HCT116 (cell line): ENCODE measurements around the gene CTBP1. TPM values are rescaled to one million over a fixed set of nuclear protein-coding genes. Genes with fewer than 3 reads are reported as not detected.

ENCODE experiments used
- ATAC-seq: fragments of 200-7000 bp; cut with Tn5 transposase; 2 replicates; pipeline ENCODE4 v1.9.1; 2020; ENCODE audit warnings: mild to moderate bottlenecking, moderate library complexity
- BruUV-seq: library from RNA; stranded (reverse); fragments of 400-500 nt; replicated peaks from 2 replicates; lab custom pipeline; 2021; lab: Mats Ljungman, UMichigan
- CTCF ChIA-PET: fragments of 300-600 bp; sonication (Branson Sonifier 250); formaldehyde crosslinking; loops from one replicate; lab custom pipeline; 2021; ENCODE audit warnings: antibody characterized with exemption; lab: Charles Lee
- POLR2A ChIA-PET: fragments of 300-600, 350-600 bp; sonication (Branson Sonifier 250); formaldehyde crosslinking; loops from one replicate; lab custom pipeline; 2021; ENCODE audit warnings: antibody characterized with exemption; lab: Charles Lee
- RAD21 ChIA-PET, 2 experiments: fragments of 300-600 bp; sonication (Branson Sonifier 250); formaldehyde crosslinking; loops; one replicate each; lab custom pipeline; 2023; ENCODE audit warnings: low total read pairs in 2 of 2; ENCODE audit not compliant: uncharacterized antibody in 2 of 2, unreplicated experiment in 2 of 2, low non-redundant PET in 1 of 2; lab: Charles Lee
- DNase-seq: peaks from one replicate; pipeline ENCODE4 v3.0.0-alpha.2; 2010; ENCODE audit warnings: low read depth, low spot score
- H2AFZ ChIP-seq: fragments of 200-600 bp; shearing (Covaris generic), sonication (generic); 2 replicates; pipeline ENCODE4 v1.6.1; 2017; ENCODE audit warnings: low read depth, mixed run types, mixed read lengths, antibody characterized with exemption, low read length; ENCODE audit not compliant: poor library complexity, severe bottlenecking
- H3K27ac ChIP-seq: 2 replicates; pipeline ENCODE4 v1.5.1; 2012; ENCODE audit warnings: low read depth, low read length
- H3K27me3 ChIP-seq: fragments of 200-600 bp; sonication (generic); 2 replicates; pipeline ENCODE4 v1.6.1; 2016; ENCODE audit warnings: mixed run types, low read length, mixed read lengths; ENCODE audit not compliant: insufficient read depth
- H3K36me3 ChIP-seq, 2 experiments: fragments of 200-500 bp in 1 of 2; fragments of 200-600 bp in 1 of 2; sonication (Bioruptor generic) in 1 of 2; sonication (generic) in 1 of 2; 2 replicates each; pipeline versions ENCODE4 v1.5.1 to v1.6.1; 2014 to 2016; ENCODE audit warnings: low read length in 2 of 2, inconsistent platforms in 1 of 2, mixed read lengths in 1 of 2, mixed run types in 1 of 2; ENCODE audit not compliant: insufficient read depth in 2 of 2, control insufficient read depth in 1 of 2
- H3K4me1 ChIP-seq, 2 experiments: fragments of 200-600 bp in 1 of 2; sonication (generic) in 1 of 2; 2 replicates each; pipeline versions ENCODE4 v1.5.1 to v1.6.1; 2012 to 2017; ENCODE audit warnings: low read length in 2 of 2, inconsistent platforms in 1 of 2, mild to moderate bottlenecking in 1 of 2, mixed read lengths in 1 of 2, mixed run types in 1 of 2, moderate library complexity in 1 of 2; ENCODE audit not compliant: insufficient read depth in 2 of 2, control insufficient read depth in 1 of 2
- H3K4me2 ChIP-seq: fragments of 200-600 bp; sonication (generic); 2 replicates; pipeline ENCODE4 v1.6.1; 2017; ENCODE audit warnings: mixed run types, low read length, mixed read lengths
- H3K4me3 ChIP-seq, 2 experiments: fragments of 200-600 bp in 1 of 2; sonication (generic) in 1 of 2; replicated peaks in 1 of 2; 2 replicates each; pipeline ENCODE4 v1.5.1; 2011 to 2016; ENCODE audit warnings: low read length in 2 of 2, control low read depth in 1 of 2, low read depth in 1 of 2, mild to moderate bottlenecking in 1 of 2, mixed read lengths in 1 of 2, mixed run types in 1 of 2
- H3K79me2 ChIP-seq: fragments of 200-600 bp; sonication (generic); 2 replicates; pipeline ENCODE4 v1.6.1; 2017; ENCODE audit warnings: mild to moderate bottlenecking, mixed run types, low read length, moderate library complexity, mixed read lengths; ENCODE audit not compliant: insufficient read depth
- H3K9ac ChIP-seq: fragments of 200-600 bp; sonication (generic); 2 replicates; pipeline ENCODE4 v1.6.1; 2016; ENCODE audit warnings: low read length, mixed read lengths
- H3K9me2 ChIP-seq: fragments of 200-600 bp; sonication (generic), shearing (Covaris generic); 2 replicates; pipeline ENCODE4 v1.6.1; 2017; ENCODE audit warnings: mixed run types, mild to moderate bottlenecking, moderate library complexity; ENCODE audit not compliant: insufficient read depth
- H3K9me3 ChIP-seq, 2 experiments: fragments of 200-500 bp in 1 of 2; fragments of 200-600 bp in 1 of 2; sonication (Bioruptor generic) in 1 of 2; sonication (generic) in 1 of 2; 2 replicates each; pipeline ENCODE4 v1.6.1; 2014 to 2017; ENCODE audit warnings: low read length in 2 of 2, mixed read lengths in 2 of 2, inconsistent platforms in 1 of 2, low read depth in 1 of 2, mild to moderate bottlenecking in 1 of 2, mixed run types in 1 of 2, moderate library complexity in 1 of 2; ENCODE audit not compliant: control insufficient read depth in 1 of 2, insufficient read depth in 1 of 2
- H4K20me1 ChIP-seq: fragments of 200-600 bp; sonication (generic), shearing (Covaris generic); 2 replicates; pipeline ENCODE4 v1.6.1; 2017; ENCODE audit warnings: mixed run types, mild to moderate bottlenecking, moderate library complexity; ENCODE audit not compliant: insufficient read depth
- CBX3 ChIP-seq: IDR thresholded peaks from 2 replicates; pipeline ENCODE4 v1.6.1; 2012; ENCODE audit warnings: low read depth
- CEBPB ChIP-seq: IDR thresholded peaks from 2 replicates; pipeline ENCODE4 v1.6.1; 2012; ENCODE audit warnings: low read depth
- CTCF ChIP-seq, 3 experiments: fragments of 200-600 bp in 1 of 3; sonication (generic) in 1 of 3; IDR thresholded peaks in 2 of 3; conservative IDR thresholded peaks in 1 of 3; 2 replicates each; pipeline ENCODE4 v1.5.1; 2012 to 2017; ENCODE audit warnings: low read depth in 2 of 3, low read length in 2 of 3, antibody characterized with exemption in 1 of 3, borderline replicate concordance in 1 of 3, control low read depth in 1 of 3, mild to moderate bottlenecking in 1 of 3, mixed read lengths in 1 of 3, mixed run types in 1 of 3, moderate library complexity in 1 of 3; ENCODE audit not compliant: insufficient read depth in 1 of 3
- ELF1 ChIP-seq: IDR thresholded peaks from 2 replicates; pipeline ENCODE4 v1.6.1; 2012; ENCODE audit warnings: low read depth, borderline replicate concordance
- FOSL1 ChIP-seq: IDR thresholded peaks from 2 replicates; pipeline ENCODE4 v1.6.1; 2012; ENCODE audit warnings: low read depth
- JUND ChIP-seq: IDR thresholded peaks from 2 replicates; pipeline ENCODE4 v1.6.1; 2012
- RAD21 ChIP-seq: IDR thresholded peaks from 2 replicates; pipeline ENCODE4 v1.6.1; 2012; ENCODE audit warnings: low read depth, mild to moderate bottlenecking
- SP1 ChIP-seq: IDR thresholded peaks from 2 replicates; pipeline ENCODE4 v1.6.1; 2012; ENCODE audit warnings: low read depth
- TCF7L2 ChIP-seq: IDR thresholded peaks from 2 replicates; pipeline ENCODE4 v1.7.0; 2011; ENCODE audit warnings: borderline replicate concordance, inconsistent platforms; ENCODE audit not compliant: insufficient read depth, insufficient read length; ENCODE audit errors: extremely low read depth
- ZFX ChIP-seq: fragments of 450-650 bp; IDR thresholded peaks from 2 replicates; pipeline ENCODE4 v1.6.1; 2017
- ZNF274 ChIP-seq: fragments of 200-500 bp; sonication (Bioruptor generic); IDR thresholded peaks from 2 replicates; pipeline ENCODE4 v1.6.1; 2014; ENCODE audit warnings: mild to moderate bottlenecking, low read depth, low read length, inconsistent platforms
- intact Hi-C: fragments of 100-400 bp; cut with micrococcal nuclease; formaldehyde crosslinking; loops from 2 replicates; pipeline ENCODE4 v1.10.0; 2022
- total RNA-seq: library from RNA; stranded (reverse); gene quantifications from one replicate; pipeline ENCODE4 v1.2.1, GENCODE V29; 2021; ENCODE audit not compliant: unreplicated experiment
- TF ChIP-seq, protein P1 (sequence below): IDR thresholded peaks from 2 replicates; pipeline ENCODE4 v1.6.1; 2012; ENCODE audit warnings: low read depth
- TF ChIP-seq, protein P2 (sequence below): IDR thresholded peaks from 2 replicates; pipeline ENCODE4 v1.6.1; 2012

Gene CTBP1
- total RNA-seq, 1 experiment from 2014 or later: 175 TPM

DNA sequence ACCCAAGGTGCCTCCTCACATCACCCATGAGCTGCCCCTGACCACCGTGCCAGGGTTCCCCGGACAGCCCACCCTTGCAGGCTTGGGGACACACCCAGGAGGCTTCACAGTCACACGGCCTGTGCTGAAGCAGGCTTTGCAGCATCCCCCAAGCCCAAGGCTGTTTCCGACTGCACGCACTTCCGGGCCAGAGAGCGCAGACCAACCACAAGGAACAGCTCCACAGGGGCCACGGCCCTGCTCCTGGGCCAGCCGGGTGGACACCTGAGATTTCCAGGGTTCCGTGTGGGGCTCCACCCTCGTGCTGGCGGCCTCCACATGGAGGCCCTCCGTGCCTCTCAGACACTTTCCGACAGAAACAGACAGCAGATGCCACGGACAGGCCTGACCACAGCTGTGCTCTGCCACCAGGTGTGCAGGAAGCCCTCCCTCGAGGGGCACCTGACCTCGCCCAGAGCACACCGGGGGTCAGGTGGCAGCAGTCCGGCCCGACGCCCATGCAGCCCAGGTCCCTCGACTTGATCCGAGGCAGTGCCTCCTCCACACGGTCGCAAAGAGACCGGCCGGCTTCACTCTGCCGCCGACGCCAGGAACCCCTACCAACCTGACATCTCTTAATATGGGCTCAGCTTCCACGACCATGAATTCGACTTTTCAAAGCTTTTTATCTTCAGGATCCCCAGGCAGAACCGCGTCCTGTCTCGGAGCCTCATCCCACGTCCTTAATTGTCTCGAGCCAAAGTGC is 8.0 kb downstream of the CTBP1 start:
- Histone ChIP-seq H3K9ac (no peak overlapping the region), H3K4me3 (no peak overlapping the region), H3K9me3 (no peaks in the 10 kb centered on the region), H3K79me2 (peaks cover 80% of the 10 kb centered on the region), H4K20me1 (no peaks in the 10 kb centered on the region), H3K4me1 (no peaks in the 10 kb centered on the region), H3K4me2 (no peak overlapping the region), H3K9me2 (no peaks in the 10 kb centered on the region), H3K36me3 (peaks cover 6 to 18% of the 10 kb centered on the region in 2 experiments; a peak in 3 of 4 replicates), H3K27me3 (no peaks in the 10 kb centered on the region), H2AFZ (no peak overlapping the region), H3K27ac (no peak overlapping the region)
- no TSS peak for BruUV-seq
- no peak for ATAC-seq
- POLR2A ChIA-PET: no interaction called here
- RAD21 ChIA-PET: no interaction called here
- TF ChIP-seq CBX3: no peak
- intact Hi-C loops: no loop called here
- DNase-seq: no peak
- CTCF ChIA-PET: no interaction called here

DNA sequence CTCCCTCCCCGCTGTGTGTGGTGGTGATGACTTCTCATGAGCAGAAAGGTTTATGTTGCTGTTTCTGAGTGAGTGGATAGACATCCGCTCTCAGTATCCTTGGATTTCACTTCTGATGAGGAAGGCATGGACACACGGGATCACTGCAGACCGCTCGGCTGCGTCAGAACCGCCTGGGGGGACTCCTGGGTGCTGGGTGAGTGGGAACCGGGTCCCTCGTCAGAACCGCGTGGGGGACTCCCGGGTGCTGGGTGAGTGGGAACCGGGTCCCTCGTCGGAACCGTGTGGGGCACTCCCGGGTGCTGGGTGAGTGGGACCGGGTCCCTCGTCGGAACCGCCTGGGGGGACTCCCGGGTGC is 9.0 kb downstream of the CTBP1 start:
- H3K79me2 ChIP-seq: peaks cover 74% of the 10 kb centered on the region
- H3K36me3 ChIP-seq: peaks cover 16 to 27% of the 10 kb centered on the region in 2 experiments; a peak in 3 of 4 replicates
- no peak overlapping the region for H3K27ac ChIP-seq
- no peaks in the 10 kb centered on the region for H4K20me1 ChIP-seq
- intact Hi-C loops: no loop called here
- H3K9me2 ChIP-seq: no peaks in the 10 kb centered on the region
- no peak overlapping the region for H3K4me2 ChIP-seq
- BruUV-seq: no TSS peak
- RAD21 ChIA-PET: no interaction called here
- no peaks in the 10 kb centered on the region for H3K9me3 ChIP-seq
- no peak for ATAC-seq
- no peak for DNase-seq
- CTCF ChIA-PET: no interaction called here
- no peaks in the 10 kb centered on the region for H3K27me3 ChIP-seq
- no peaks in the 10 kb centered on the region for H3K4me1 ChIP-seq
- H3K4me3 ChIP-seq: no peak overlapping the region
- POLR2A ChIA-PET: no interaction called here
- H2AFZ ChIP-seq: no peak overlapping the region
- H3K9ac ChIP-seq: no peak overlapping the region
- TF ChIP-seq ZNF274 (no peak), JUND (no peak), RAD21 (no peak), FOSL1 (no peak), TCF7L2 (no peak), CEBPB (no peak), ELF1 (no peak), SP1 (no peak), ZFX (no peak), CTCF (IDR thresholded peaks at IDR 0.05 in 2 of 3, conservative IDR thresholded peaks at IDR 0.05 in 1 of 3; ENCODE audit: borderline replicate concordance in 1 of 3, insufficient read depth in 1 of 3, low read depth in 2 of 3, low read length in 2 of 3) (no peak)
- TF ChIP-seq, protein P1, sequence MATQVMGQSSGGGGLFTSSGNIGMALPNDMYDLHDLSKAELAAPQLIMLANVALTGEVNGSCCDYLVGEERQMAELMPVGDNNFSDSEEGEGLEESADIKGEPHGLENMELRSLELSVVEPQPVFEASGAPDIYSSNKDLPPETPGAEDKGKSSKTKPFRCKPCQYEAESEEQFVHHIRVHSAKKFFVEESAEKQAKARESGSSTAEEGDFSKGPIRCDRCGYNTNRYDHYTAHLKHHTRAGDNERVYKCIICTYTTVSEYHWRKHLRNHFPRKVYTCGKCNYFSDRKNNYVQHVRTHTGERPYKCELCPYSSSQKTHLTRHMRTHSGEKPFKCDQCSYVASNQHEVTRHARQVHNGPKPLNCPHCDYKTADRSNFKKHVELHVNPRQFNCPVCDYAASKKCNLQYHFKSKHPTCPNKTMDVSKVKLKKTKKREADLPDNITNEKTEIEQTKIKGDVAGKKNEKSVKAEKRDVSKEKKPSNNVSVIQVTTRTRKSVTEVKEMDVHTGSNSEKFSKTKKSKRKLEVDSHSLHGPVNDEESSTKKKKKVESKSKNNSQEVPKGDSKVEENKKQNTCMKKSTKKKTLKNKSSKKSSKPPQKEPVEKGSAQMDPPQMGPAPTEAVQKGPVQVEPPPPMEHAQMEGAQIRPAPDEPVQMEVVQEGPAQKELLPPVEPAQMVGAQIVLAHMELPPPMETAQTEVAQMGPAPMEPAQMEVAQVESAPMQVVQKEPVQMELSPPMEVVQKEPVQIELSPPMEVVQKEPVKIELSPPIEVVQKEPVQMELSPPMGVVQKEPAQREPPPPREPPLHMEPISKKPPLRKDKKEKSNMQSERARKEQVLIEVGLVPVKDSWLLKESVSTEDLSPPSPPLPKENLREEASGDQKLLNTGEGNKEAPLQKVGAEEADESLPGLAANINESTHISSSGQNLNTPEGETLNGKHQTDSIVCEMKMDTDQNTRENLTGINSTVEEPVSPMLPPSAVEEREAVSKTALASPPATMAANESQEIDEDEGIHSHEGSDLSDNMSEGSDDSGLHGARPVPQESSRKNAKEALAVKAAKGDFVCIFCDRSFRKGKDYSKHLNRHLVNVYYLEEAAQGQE: no peak
- TF ChIP-seq, protein P2, sequence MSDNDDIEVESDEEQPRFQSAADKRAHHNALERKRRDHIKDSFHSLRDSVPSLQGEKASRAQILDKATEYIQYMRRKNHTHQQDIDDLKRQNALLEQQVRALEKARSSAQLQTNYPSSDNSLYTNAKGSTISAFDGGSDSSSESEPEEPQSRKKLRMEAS: no peak
